ENCODE results near the gene SLC1A4.

Gene SLC1A4

GRCh38 chr2:65054749-65055421, 65.7 kb downstream of the SLC1A4 start:
- no peak for DNase-seq (ENCODE audit: low read depth)

GRCh38 chr2:65055422-65056214, 66.4 kb downstream of the SLC1A4 start:
- DNase-seq (ENCODE audit: low read depth) = peak; percentile 51

- peak; percentile 93 for DNase-seq (ENCODE audit: low read depth)
These were observed 67.2 kb downstream of the SLC1A4 start, which contains the start of gene CEP68 for GRCh38 chr2:65056215-65057053. TSS of gene CEP68 (plus strand) at chr2:65056416. CDS start at chr2:65069445, 13,029 bp downstream.

- no peak for DNase-seq (ENCODE audit: low read depth)
These were observed 67.8 kb downstream of the SLC1A4 start for GRCh38 chr2:65057054-65057375.

GRCh38 chr2:65057391-65058052, 68.3 kb downstream of the SLC1A4 start:
- DNase-seq (ENCODE audit: low read depth) = peak; percentile 29

- no peak for DNase-seq (ENCODE audit: low read depth)
These were observed 69.9 kb downstream of the SLC1A4 start for GRCh38 chr2:65059071-65059470.

- no peak for DNase-seq (ENCODE audit: low read depth)
These were observed 72.1 kb downstream of the SLC1A4 start for GRCh38 chr2:65061146-65061909.

GRCh38 chr2:65061910-65062339, 72.7 kb downstream of the SLC1A4 start:
- no peak for DNase-seq (ENCODE audit: low read depth)

GRCh38 chr2:65062843-65063825, 73.9 kb downstream of the SLC1A4 start:
- DNase-seq (ENCODE audit: low read depth) = no peak

GRCh38 chr2:65064728-65065552, 75.7 kb downstream of the SLC1A4 start:
- DNase-seq (ENCODE audit: low read depth) = no peak

- no peak for DNase-seq (ENCODE audit: low read depth)
These were observed 78.8 kb downstream of the SLC1A4 start for GRCh38 chr2:65067806-65068553.

GRCh38 chr2:65069439-65069824, 80.2 kb downstream of the SLC1A4 start:
- DNase-seq (ENCODE audit: low read depth) = no peak

GRCh38 chr2:65070172-65070830, 81.1 kb downstream of the SLC1A4 start:
- no peak for DNase-seq (ENCODE audit: low read depth)

GRCh38 chr2:65070856-65071255, 81.7 kb downstream of the SLC1A4 start:
- no peak for DNase-seq (ENCODE audit: low read depth)

GRCh38 chr2:65071499-65072180, 82.4 kb downstream of the SLC1A4 start:
- no peak for DNase-seq (ENCODE audit: low read depth)

- no peak for DNase-seq (ENCODE audit: low read depth)
These were observed 83.2 kb downstream of the SLC1A4 start for GRCh38 chr2:65072181-65072970.

All from activated T-helper 9 cell treated with anti-CD3 and anti-CD28 coated beads, Interleukin-2, amount 50 U/mL, for 16 hours (primary cell).